K562 (cell line): ENCODE results near the gene IKZF4. TPM values are rescaled to one million over a fixed set of nuclear protein-coding genes. Genes with fewer than 3 reads are reported as not detected.

Experiments
- ASH1L ChIP-seq: fragments of 450-650 bp; IDR thresholded peaks from 2 replicates; pipeline ENCODE4 v1.6.1; 2018; ENCODE audit warnings: borderline replicate concordance, mild to moderate bottlenecking, low read depth; ENCODE audit not compliant: partially characterized antibody
- ATF1 ChIP-seq, 2 experiments: fragments of 450-650 bp in 1 of 2; IDR thresholded peaks; 2 replicates each; pipeline ENCODE4 v1.6.1; 2016; ENCODE audit warnings: missing compliant biosample characterization in 1 of 2, missing genetic modification characterization in 1 of 2
- CBX3 ChIP-seq, 2 experiments: IDR thresholded peaks; 1 replicate in 1 of 2; 2 replicates in 1 of 2; pipeline ENCODE4 v1.6.1; 2012; ENCODE audit warnings: inconsistent platforms in 2 of 2, low read length in 2 of 2, borderline replicate concordance in 1 of 2, control low read depth in 1 of 2
- ELK1 ChIP-seq: sonication (generic); formaldehyde crosslinking; IDR thresholded peaks from 2 replicates; pipeline ENCODE4 v1.8.1; 2022; ENCODE audit warnings: missing genetic modification reagents
- GTF2B ChIP-seq: IDR thresholded peaks from 2 replicates; pipeline ENCODE4 v1.6.1; 2011; ENCODE audit not compliant: insufficient read length; ENCODE audit errors: extremely low read depth
- HMGN3 ChIP-seq: IDR thresholded peaks from 2 replicates; pipeline ENCODE4 v1.6.1; 2011; ENCODE audit warnings: borderline replicate concordance, low read depth, mild to moderate bottlenecking, mixed read lengths, low read length; ENCODE audit not compliant: insufficient read length; ENCODE audit errors: extremely low read depth
- HNRNPL ChIP-seq: fragments of 200-400 bp; formaldehyde crosslinking; IDR thresholded peaks from 2 replicates; pipeline ENCODE4 v1.6.1; 2017; ENCODE audit warnings: low read depth, mild to moderate bottlenecking, low read length
- JUND ChIP-seq, 2 experiments: IDR thresholded peaks; 2 replicates in 1 of 2; 3 replicates in 1 of 2; pipeline ENCODE4 v1.6.1; 2011; ENCODE audit warnings: borderline replicate concordance in 2 of 2, low read depth in 2 of 2, low read length in 2 of 2, improper control_type of control experiment in 1 of 2, missing biosample characterization in 1 of 2, missing genetic modification characterization in 1 of 2, missing genetic modification reagents in 1 of 2
- KAT8 ChIP-seq: fragments of 450-650 bp; IDR thresholded peaks from 2 replicates; pipeline ENCODE4 v1.6.1; 2016; ENCODE audit warnings: low read depth, mild to moderate bottlenecking
- LARP7 ChIP-seq: fragments of 450-650 bp; IDR thresholded peaks from 2 replicates; pipeline ENCODE4 v1.6.1; 2016
- MCM7 ChIP-seq, 2 experiments: fragments of 450-650 bp; IDR thresholded peaks; 2 replicates each; pipeline ENCODE4 v1.6.1; 2016 to 2018
- NR4A1 ChIP-seq, 2 experiments: fragments of 250-450 bp in 1 of 2; fragments of 450-650 bp in 1 of 2; sonication (Bioruptor Pico) in 1 of 2; IDR thresholded peaks; 2 replicates each; pipeline versions ENCODE4 v1.4.0 to v1.6.1; 2016 to 2020; ENCODE audit warnings: mild to moderate bottlenecking in 2 of 2, missing compliant biosample characterization in 1 of 2, missing genetic modification characterization in 1 of 2, moderate library complexity in 1 of 2
- RFX1 ChIP-seq: fragments of 450-650 bp; IDR thresholded peaks from 2 replicates; pipeline ENCODE4 v1.6.1; 2016; ENCODE audit warnings: mild to moderate bottlenecking, moderate library complexity
- TAF7 ChIP-seq: fragments of 450-650 bp; IDR thresholded peaks from 2 replicates; pipeline ENCODE4 v1.6.1; 2016; ENCODE audit warnings: missing genetic modification characterization, missing compliant biosample characterization
- TOE1 ChIP-seq, 2 experiments: fragments of 450-650 bp in 1 of 2; sonication (generic) in 1 of 2; formaldehyde crosslinking in 1 of 2; IDR thresholded peaks; 2 replicates each; pipeline versions ENCODE4 v1.7.1 to v1.8.0; 2016 to 2022; ENCODE audit warnings: borderline replicate concordance in 2 of 2, mild to moderate bottlenecking in 2 of 2, antibody characterized with exemption in 1 of 2, inconsistent platforms in 1 of 2, low read depth in 1 of 2, missing genetic modification reagents in 1 of 2, moderate library complexity in 1 of 2
- ZNF121 ChIP-seq: sonication (generic); formaldehyde crosslinking; conservative IDR thresholded peaks from 2 replicates; pipeline ENCODE4 v1.8.0; 2022; ENCODE audit warnings: missing genetic modification reagents
- ZNF444 ChIP-seq: fragments of 250-450 bp; sonication (Bioruptor Pico); IDR thresholded peaks from 2 replicates; pipeline ENCODE4 v1.4.0; 2020; ENCODE audit warnings: mild to moderate bottlenecking, moderate library complexity
- ZNF668 ChIP-seq: fragments of 250-450 bp; sonication (Bioruptor Pico); IDR thresholded peaks from 2 replicates; pipeline ENCODE4 v1.8.0; 2022; ENCODE audit warnings: mild to moderate bottlenecking, inconsistent platforms
- ZNF696 ChIP-seq: fragments of 250-450 bp; sonication (Bioruptor Pico); conservative IDR thresholded peaks from 2 replicates; pipeline ENCODE4 v1.4.0; 2020; ENCODE audit warnings: mild to moderate bottlenecking, moderate library complexity
- polyA plus RNA-seq, 8 experiments: library from polyadenylated mRNA; depleted of rRNA in 4 of 8; stranded (reverse) in 5 of 8; unstranded in 3 of 8; fragments of >200 nt; fragmentation: Nextera tagmentation in 2 of 8; fragmentation: Illumina TruSeq in 1 of 8; extraction: Ambion mirVana in 2 of 8; extraction: Trizol in 1 of 8; gene quantifications; 2 replicates each; pipeline versions ENCODE4 v1.2.1 to v1.2.3, GENCODE V29; 2011 to 2014; ENCODE audit warnings: inconsistent platforms in 1 of 8, missing spikeins in 1 of 8
- total RNA-seq, 7 experiments: library from RNA; depleted of rRNA in 6 of 7; stranded (reverse); fragments of >200 nt in 6 of 7; fragmentation: Illumina TruSeq in 2 of 7; extraction: Trizol in 2 of 7; gene quantifications; 2 replicates each; pipeline versions ENCODE4 v1.2.1 to v1.2.3, GENCODE V29; 2011 to 2021; ENCODE audit warnings: low replicate concordance in 1 of 7
- TF ChIP-seq, protein P1 (sequence below): IDR thresholded peaks from 2 replicates; pipeline ENCODE4 v1.6.1; 2016; ENCODE audit warnings: missing genetic modification characterization, missing compliant biosample characterization
- TF ChIP-seq, protein P2 (sequence below): sonication (generic); formaldehyde crosslinking; IDR thresholded peaks from 2 replicates; pipeline ENCODE4 v1.8.0; 2022; ENCODE audit warnings: mild to moderate bottlenecking, missing genetic modification reagents, borderline replicate concordance

The IKZF4 gene
- total and polyA plus RNA-seq, 9 of the 15 experiments (the other 6 are each of a cell fraction or from before 2014, with no cell fraction given) = 1.9 to 16.3 (median 3.6) TPM

DNA sequence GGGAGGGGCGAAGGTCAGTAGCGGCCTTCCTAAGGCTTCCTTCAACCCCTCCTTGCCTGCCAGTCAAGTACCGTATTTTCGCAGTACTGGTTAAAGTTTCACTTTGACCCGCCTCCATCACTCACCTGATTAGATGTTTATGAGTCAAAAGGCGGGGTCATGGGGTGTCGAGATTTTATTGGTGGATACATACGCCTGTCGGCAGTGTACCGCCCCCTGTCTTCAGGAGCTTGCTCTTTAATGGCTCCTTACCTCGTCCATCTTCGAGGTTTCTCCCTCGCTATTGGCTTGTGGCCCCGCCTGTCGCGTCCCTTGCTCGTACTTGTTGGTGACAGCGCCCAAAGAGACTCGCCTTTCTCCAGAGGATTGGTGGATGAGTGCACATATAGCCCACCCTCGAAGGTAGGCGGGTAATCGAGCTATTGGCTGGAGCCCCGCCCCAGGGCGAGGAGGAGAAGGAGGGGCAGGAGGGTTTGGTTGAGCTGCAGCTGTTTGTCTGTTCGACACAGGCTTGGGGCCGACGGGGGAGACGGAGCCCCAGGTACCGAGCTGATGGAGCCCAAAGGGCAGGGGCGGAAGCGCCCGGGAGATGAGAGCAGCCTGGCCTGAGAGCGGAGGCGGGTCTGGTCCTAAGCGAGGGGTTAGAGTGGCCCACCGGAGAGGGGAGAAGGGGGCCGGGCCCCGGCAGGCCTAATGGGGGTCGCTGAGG lies 47.1 kb upstream of the IKZF4 start, which contains the start of gene RAB5B (continued):
- TF ChIP-seq GTF2B = no peak
- peak; percentile 35 for TF ChIP-seq HMGN3
- TF ChIP-seq, protein P1, sequence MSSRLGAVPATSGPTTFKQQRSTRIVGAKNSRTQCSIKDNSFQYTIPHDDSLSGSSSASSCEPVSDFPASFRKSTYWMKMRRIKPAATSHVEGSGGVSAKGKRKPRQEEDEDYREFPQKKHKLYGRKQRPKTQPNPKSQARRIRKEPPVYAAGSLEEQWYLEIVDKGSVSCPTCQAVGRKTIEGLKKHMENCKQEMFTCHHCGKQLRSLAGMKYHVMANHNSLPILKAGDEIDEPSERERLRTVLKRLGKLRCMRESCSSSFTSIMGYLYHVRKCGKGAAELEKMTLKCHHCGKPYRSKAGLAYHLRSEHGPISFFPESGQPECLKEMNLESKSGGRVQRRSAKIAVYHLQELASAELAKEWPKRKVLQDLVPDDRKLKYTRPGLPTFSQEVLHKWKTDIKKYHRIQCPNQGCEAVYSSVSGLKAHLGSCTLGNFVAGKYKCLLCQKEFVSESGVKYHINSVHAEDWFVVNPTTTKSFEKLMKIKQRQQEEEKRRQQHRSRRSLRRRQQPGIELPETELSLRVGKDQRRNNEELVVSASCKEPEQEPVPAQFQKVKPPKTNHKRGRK = no peak
- no peak for TF ChIP-seq ZNF668
- TF ChIP-seq HNRNPL = no peak
- peak; percentile 54 for TF ChIP-seq RFX1
- TF ChIP-seq, protein P2, sequence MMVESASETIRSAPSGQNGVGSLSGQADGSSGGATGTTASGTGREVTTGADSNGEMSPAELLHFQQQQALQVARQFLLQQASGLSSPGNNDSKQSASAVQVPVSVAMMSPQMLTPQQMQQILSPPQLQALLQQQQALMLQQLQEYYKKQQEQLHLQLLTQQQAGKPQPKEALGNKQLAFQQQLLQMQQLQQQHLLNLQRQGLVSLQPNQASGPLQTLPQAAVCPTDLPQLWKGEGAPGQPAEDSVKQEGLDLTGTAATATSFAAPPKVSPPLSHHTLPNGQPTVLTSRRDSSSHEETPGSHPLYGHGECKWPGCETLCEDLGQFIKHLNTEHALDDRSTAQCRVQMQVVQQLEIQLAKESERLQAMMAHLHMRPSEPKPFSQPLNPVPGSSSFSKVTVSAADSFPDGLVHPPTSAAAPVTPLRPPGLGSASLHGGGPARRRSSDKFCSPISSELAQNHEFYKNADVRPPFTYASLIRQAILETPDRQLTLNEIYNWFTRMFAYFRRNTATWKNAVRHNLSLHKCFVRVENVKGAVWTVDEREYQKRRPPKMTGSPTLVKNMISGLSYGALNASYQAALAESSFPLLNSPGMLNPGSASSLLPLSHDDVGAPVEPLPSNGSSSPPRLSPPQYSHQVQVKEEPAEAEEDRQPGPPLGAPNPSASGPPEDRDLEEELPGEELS (CRISPR knock-in tag) = peak; percentile 20; the same call in 1 of the 2 replicates
- TF ChIP-seq ATF1 (CRISPR knock-in tag; IDR thresholded peaks at IDR 0.05) = peak; percentile 57; the same call in 1 of the 2 replicates
- peak; percentile 99 for TF ChIP-seq ATF1 (tag; IDR thresholded peaks at IDR 0.05)
- TF ChIP-seq ZNF444 (CRISPR knock-in tag) = no peak
- peak; percentile 84 for TF ChIP-seq TAF7
- no peak for TF ChIP-seq MCM7 (IDR thresholded peaks at IDR 0.05)
- TF ChIP-seq JUND (IDR thresholded peaks at IDR 0.05; ENCODE audit: borderline replicate concordance, low read depth, low read length) = peak; percentile 43; the same call in 1 of the 2 replicates
- TF ChIP-seq JUND (tag; IDR thresholded peaks at IDR 0.05; ENCODE audit: borderline replicate concordance, low read depth, low read length) = peak; percentile 47; the same call in 1 of the 3 replicates
- TF ChIP-seq ASH1L = peak; percentile 100
- TF ChIP-seq ZNF696 = no peak
- TF ChIP-seq ELK1 (CRISPR knock-in tag) = no peak
- no peak for TF ChIP-seq KAT8
- TF ChIP-seq NR4A1 (CRISPR knock-in tag; IDR thresholded peaks at IDR 0.05) = no peak
- TF ChIP-seq NR4A1 (tag; IDR thresholded peaks at IDR 0.05) = no peak
- peak; percentile 68 for TF ChIP-seq TOE1 (IDR thresholded peaks at IDR 0.05; ENCODE audit: borderline replicate concordance)
- no peak for TF ChIP-seq TOE1 (CRISPR knock-in tag; IDR thresholded peaks at IDR 0.05; ENCODE audit: borderline replicate concordance, low read depth)
- TF ChIP-seq LARP7 = no peak
- peak in 1 of 2 experiments; percentile 39; a peak in 1 of 3 replicates for TF ChIP-seq CBX3 (IDR thresholded peaks at IDR 0.05; ENCODE audit: borderline replicate concordance in 1 of 2, low read length in 2 of 2)
- no peak for TF ChIP-seq ZNF121 (CRISPR knock-in tag)
